H1 (cell line): ENCODE measurements around the gene TCF20. TPM values are rescaled to one million over a fixed set of nuclear protein-coding genes. Genes with fewer than 3 reads are reported as not detected.
A peak's percentile ranks its signal among the peaks of the same experiment; 100 is the strongest.

Experiments
- CTCF ChIP-seq, 3 experiments: IDR thresholded peaks; 1 replicate in 2 of 3; 2 replicates in 1 of 3; pipeline versions ENCODE4 v1.5.1 to v1.6.1; 2011; ENCODE audit warnings: low read length in 3 of 3, mild to moderate bottlenecking in 3 of 3, inconsistent platforms in 2 of 3, low read depth in 1 of 3, moderate library complexity in 1 of 3; ENCODE audit not compliant: insufficient read depth in 1 of 3; ENCODE audit errors: control extremely low read depth in 1 of 3
- polyA plus RNA-seq, 7 experiments: library from polyadenylated mRNA; depleted of rRNA in 3 of 7; stranded (reverse) in 5 of 7; unstranded in 2 of 7; fragments of >200 nt in 5 of 7; fragments of 200-250 nt in 2 of 7; gene quantifications; 1 replicate in 5 of 7; 2 replicates in 1 of 7; 4 replicates in 1 of 7; pipeline versions ENCODE4 v1.2.1 to v1.2.3, GENCODE V29; 2011 to 2013; ENCODE audit warnings: missing spikeins in 2 of 7, mixed read lengths in 2 of 7
- total RNA-seq: library from RNA; stranded (reverse); fragmentation: NEBNext Ultra II Directional; extraction: Animal tissue kit (Norgen Biotek cat#: 25700); gene quantifications from 2 replicates; pipeline ENCODE4 v1.2.1, GENCODE V29; 2021
- TF ChIP-seq, protein P1 (sequence below): fragments of 300-600 bp; sonication (generic); IDR thresholded peaks from 2 replicates; pipeline ENCODE4 v1.7.1; 2012; ENCODE audit warnings: low read length, moderate library complexity, mild to moderate bottlenecking, inconsistent platforms; ENCODE audit not compliant: insufficient replicate concordance

The TCF20 gene
- total and polyA plus RNA-seq, 2 of the 8 experiments (the other 6 are each of a cell fraction or from before 2014, with no cell fraction given): 22.0 to 79.8 TPM

- TF ChIP-seq, protein P1, sequence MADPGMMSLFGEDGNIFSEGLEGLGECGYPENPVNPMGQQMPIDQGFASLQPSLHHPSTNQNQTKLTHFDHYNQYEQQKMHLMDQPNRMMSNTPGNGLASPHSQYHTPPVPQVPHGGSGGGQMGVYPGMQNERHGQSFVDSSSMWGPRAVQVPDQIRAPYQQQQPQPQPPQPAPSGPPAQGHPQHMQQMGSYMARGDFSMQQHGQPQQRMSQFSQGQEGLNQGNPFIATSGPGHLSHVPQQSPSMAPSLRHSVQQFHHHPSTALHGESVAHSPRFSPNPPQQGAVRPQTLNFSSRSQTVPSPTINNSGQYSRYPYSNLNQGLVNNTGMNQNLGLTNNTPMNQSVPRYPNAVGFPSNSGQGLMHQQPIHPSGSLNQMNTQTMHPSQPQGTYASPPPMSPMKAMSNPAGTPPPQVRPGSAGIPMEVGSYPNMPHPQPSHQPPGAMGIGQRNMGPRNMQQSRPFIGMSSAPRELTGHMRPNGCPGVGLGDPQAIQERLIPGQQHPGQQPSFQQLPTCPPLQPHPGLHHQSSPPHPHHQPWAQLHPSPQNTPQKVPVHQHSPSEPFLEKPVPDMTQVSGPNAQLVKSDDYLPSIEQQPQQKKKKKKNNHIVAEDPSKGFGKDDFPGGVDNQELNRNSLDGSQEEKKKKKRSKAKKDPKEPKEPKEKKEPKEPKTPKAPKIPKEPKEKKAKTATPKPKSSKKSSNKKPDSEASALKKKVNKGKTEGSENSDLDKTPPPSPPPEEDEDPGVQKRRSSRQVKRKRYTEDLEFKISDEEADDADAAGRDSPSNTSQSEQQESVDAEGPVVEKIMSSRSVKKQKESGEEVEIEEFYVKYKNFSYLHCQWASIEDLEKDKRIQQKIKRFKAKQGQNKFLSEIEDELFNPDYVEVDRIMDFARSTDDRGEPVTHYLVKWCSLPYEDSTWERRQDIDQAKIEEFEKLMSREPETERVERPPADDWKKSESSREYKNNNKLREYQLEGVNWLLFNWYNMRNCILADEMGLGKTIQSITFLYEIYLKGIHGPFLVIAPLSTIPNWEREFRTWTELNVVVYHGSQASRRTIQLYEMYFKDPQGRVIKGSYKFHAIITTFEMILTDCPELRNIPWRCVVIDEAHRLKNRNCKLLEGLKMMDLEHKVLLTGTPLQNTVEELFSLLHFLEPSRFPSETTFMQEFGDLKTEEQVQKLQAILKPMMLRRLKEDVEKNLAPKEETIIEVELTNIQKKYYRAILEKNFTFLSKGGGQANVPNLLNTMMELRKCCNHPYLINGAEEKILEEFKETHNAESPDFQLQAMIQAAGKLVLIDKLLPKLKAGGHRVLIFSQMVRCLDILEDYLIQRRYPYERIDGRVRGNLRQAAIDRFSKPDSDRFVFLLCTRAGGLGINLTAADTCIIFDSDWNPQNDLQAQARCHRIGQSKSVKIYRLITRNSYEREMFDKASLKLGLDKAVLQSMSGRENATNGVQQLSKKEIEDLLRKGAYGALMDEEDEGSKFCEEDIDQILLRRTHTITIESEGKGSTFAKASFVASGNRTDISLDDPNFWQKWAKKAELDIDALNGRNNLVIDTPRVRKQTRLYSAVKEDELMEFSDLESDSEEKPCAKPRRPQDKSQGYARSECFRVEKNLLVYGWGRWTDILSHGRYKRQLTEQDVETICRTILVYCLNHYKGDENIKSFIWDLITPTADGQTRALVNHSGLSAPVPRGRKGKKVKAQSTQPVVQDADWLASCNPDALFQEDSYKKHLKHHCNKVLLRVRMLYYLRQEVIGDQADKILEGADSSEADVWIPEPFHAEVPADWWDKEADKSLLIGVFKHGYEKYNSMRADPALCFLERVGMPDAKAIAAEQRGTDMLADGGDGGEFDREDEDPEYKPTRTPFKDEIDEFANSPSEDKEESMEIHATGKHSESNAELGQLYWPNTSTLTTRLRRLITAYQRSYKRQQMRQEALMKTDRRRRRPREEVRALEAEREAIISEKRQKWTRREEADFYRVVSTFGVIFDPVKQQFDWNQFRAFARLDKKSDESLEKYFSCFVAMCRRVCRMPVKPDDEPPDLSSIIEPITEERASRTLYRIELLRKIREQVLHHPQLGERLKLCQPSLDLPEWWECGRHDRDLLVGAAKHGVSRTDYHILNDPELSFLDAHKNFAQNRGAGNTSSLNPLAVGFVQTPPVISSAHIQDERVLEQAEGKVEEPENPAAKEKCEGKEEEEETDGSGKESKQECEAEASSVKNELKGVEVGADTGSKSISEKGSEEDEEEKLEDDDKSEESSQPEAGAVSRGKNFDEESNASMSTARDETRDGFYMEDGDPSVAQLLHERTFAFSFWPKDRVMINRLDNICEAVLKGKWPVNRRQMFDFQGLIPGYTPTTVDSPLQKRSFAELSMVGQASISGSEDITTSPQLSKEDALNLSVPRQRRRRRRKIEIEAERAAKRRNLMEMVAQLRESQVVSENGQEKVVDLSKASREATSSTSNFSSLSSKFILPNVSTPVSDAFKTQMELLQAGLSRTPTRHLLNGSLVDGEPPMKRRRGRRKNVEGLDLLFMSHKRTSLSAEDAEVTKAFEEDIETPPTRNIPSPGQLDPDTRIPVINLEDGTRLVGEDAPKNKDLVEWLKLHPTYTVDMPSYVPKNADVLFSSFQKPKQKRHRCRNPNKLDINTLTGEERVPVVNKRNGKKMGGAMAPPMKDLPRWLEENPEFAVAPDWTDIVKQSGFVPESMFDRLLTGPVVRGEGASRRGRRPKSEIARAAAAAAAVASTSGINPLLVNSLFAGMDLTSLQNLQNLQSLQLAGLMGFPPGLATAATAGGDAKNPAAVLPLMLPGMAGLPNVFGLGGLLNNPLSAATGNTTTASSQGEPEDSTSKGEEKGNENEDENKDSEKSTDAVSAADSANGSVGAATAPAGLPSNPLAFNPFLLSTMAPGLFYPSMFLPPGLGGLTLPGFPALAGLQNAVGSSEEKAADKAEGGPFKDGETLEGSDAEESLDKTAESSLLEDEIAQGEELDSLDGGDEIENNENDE: no peak
- TF ChIP-seq CTCF (IDR thresholded peaks at IDR 0.05; ENCODE audit: control extremely low read depth in 1 of 3, insufficient read depth in 1 of 3, low read depth in 1 of 3, low read length in 3 of 3): peak in 2 of 3 experiments; percentile 18 to 25; a peak in 2 of 4 replicates
Measured at GRCh38 chr22:42277988-42278776, 7.7 kb upstream of the TCF20 start (continued).
